Neural cell (in vitro differentiated cells): ENCODE measurements around the gene PRAME.

Source experiments
- POLR2AphosphoS5 ChIP-seq: IDR thresholded peaks from 2 replicates; pipeline ENCODE4 v1.6.1; 2012
- RAD21 ChIP-seq: fragments of 450-650 bp; conservative IDR thresholded peaks from 2 replicates; pipeline ENCODE4 v1.6.1; 2014; ENCODE audit warnings: antibody characterized with exemption, mild to moderate bottlenecking, moderate library complexity
- TAF1 ChIP-seq: IDR thresholded peaks from 2 replicates; pipeline ENCODE4 v1.6.1; 2012; ENCODE audit warnings: low read depth
- TF ChIP-seq, protein P1 (sequence below): fragments of 450-650 bp; IDR thresholded peaks from 2 replicates; pipeline ENCODE4 v1.5.1; 2014; ENCODE audit warnings: antibody characterized with exemption, mild to moderate bottlenecking, moderate library complexity; ENCODE audit not compliant: poor library complexity, severe bottlenecking

DNA sequence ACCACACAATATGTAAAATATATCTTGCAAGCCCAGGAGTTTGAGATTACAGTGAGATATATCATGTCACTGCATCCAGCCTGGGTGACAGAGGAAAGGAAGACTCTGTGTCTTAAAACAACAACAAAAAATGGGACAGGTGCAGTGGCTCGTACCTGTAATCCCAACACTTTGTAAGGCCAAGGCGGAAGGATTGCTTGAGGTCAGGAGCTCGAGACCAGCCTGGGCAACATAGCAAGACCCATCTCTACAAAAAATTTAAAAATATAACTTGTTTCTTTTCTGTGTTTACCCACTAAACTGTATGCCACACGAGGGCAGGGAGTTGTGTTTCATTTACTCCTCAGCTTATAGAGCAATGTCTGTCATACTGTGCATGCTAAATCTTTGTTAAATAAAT, 42.1 kb downstream of the PRAME start:
- TF ChIP-seq, protein P1, sequence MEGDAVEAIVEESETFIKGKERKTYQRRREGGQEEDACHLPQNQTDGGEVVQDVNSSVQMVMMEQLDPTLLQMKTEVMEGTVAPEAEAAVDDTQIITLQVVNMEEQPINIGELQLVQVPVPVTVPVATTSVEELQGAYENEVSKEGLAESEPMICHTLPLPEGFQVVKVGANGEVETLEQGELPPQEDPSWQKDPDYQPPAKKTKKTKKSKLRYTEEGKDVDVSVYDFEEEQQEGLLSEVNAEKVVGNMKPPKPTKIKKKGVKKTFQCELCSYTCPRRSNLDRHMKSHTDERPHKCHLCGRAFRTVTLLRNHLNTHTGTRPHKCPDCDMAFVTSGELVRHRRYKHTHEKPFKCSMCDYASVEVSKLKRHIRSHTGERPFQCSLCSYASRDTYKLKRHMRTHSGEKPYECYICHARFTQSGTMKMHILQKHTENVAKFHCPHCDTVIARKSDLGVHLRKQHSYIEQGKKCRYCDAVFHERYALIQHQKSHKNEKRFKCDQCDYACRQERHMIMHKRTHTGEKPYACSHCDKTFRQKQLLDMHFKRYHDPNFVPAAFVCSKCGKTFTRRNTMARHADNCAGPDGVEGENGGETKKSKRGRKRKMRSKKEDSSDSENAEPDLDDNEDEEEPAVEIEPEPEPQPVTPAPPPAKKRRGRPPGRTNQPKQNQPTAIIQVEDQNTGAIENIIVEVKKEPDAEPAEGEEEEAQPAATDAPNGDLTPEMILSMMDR = no peak
- TF ChIP-seq TAF1 (no peak), RAD21 (no peak), POLR2AphosphoS5 (no peak)
